Brain microvascular endothelial cell (primary cell): ENCODE results near the gene PRKACG.

Experiments
- DNase-seq: peaks from one replicate; pipeline ENCODE4 v3.0.0-alpha.2; 2020
- H3K27ac ChIP-seq: fragments of 250-450 bp; sonication (Bioruptor Pico); 2 replicates; pipeline ENCODE4 v1.5.1; 2020; ENCODE audit warnings: mild to moderate bottlenecking, moderate library complexity
- H3K27me3 ChIP-seq: fragments of 250-450 bp; sonication (Bioruptor Pico); replicated peaks from 2 replicates; pipeline ENCODE4 v1.5.1; 2020; ENCODE audit warnings: mild to moderate bottlenecking
- H3K36me3 ChIP-seq: fragments of 250-450 bp; sonication (Bioruptor Pico); replicated peaks from 2 replicates; pipeline ENCODE4 v1.5.1; 2020; ENCODE audit warnings: mild to moderate bottlenecking
- H3K4me3 ChIP-seq: 2 replicates; pipeline ENCODE4 v1.5.1; 2011; ENCODE audit warnings: low read depth, mild to moderate bottlenecking, control low read depth, low read length, moderate library complexity
- in situ Hi-C: cut with HindIII; loops from 2 replicates; pipeline ENCODE4 v1.10.0; 2017; ENCODE audit warnings: low sequenced_read_pairs, low pct_ligation_motif_present
- TF ChIP-seq, protein P1 (sequence below): IDR thresholded peaks from 2 replicates; pipeline ENCODE4 v1.5.1; 2011; ENCODE audit warnings: low read depth, mild to moderate bottlenecking, moderate library complexity, low read length, control low read depth, inconsistent platforms; ENCODE audit errors: missing control alignments

The PRKACG gene

DNA sequence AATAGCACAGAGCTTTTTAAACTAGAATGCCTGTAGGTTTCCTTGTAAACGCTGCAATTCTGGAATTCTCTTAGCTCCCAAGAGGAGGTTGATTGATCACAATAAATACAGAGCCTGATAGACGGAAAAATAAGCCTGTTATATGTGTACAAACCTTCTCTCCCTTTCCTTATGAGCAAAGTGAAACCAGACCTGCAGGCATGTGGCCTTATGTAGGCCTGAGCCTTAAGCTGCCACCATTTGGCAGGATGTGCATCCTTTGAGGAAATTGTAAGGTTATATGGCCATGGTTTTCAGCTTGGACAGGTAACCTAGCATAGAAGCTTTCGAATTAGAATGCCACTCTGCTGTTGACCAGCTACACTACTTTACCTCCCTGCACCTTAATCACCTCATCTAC is 49.1 kb downstream of the PRKACG start:
- TF ChIP-seq, protein P1, sequence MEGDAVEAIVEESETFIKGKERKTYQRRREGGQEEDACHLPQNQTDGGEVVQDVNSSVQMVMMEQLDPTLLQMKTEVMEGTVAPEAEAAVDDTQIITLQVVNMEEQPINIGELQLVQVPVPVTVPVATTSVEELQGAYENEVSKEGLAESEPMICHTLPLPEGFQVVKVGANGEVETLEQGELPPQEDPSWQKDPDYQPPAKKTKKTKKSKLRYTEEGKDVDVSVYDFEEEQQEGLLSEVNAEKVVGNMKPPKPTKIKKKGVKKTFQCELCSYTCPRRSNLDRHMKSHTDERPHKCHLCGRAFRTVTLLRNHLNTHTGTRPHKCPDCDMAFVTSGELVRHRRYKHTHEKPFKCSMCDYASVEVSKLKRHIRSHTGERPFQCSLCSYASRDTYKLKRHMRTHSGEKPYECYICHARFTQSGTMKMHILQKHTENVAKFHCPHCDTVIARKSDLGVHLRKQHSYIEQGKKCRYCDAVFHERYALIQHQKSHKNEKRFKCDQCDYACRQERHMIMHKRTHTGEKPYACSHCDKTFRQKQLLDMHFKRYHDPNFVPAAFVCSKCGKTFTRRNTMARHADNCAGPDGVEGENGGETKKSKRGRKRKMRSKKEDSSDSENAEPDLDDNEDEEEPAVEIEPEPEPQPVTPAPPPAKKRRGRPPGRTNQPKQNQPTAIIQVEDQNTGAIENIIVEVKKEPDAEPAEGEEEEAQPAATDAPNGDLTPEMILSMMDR, result no peak
- DNase-seq, result no peak
- H3K36me3 ChIP-seq, result no peaks in the 10 kb centered on the region
- in situ Hi-C loops, result no loop called here
- no peaks in the 10 kb centered on the region for H3K27me3 ChIP-seq
- H3K4me3 ChIP-seq, result no peak overlapping the region
- H3K27ac ChIP-seq, result no peak overlapping the region

DNA sequence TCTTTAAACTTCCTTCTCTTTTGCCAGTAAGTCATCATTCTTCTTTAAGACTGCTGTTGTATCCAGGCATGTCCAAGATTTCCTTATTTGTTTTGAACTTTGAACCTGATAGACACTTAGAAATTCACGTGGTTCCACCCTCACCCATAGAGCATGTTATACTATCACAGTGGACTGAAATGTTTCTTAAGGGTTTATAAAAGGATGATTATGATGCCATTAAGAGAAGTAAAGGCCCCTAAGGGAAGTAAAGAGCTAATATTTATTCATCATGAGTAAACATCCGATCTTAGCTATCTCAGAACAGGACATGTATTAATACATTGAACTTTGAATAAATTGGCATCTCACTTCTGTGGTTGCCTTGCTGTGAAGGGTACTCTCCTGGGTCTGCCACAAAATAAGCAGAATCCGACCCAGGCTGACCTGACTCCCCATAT is 49.8 kb downstream of the PRKACG start:
- in situ Hi-C loops, result no loop called here
- Histone ChIP-seq H3K4me3 (no peak overlapping the region), H3K27ac (no peak overlapping the region)

DNA sequence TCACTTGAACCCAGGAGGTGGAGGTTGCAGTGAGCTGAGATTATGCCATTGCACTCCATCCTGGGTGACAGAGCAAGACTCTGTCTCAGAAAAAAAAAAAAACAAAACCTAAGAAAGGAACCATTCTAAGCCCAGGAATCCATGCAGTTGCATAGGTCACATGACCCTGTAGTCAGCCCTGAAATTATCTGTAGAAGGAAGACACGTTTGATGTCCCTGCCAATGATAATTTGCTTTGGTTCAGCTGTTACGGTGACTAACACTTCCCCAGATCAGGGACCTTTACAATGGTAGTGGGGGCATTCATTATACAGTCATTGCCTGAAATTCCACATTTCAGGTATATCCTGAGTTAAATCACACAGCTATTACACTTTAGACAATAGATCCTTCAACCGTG is 50.5 kb downstream of the PRKACG start:
- DNase-seq, result no peak
- TF ChIP-seq, protein P1, result no peak
- Histone ChIP-seq H3K4me3 (no peak overlapping the region), H3K27me3 (no peaks in the 10 kb centered on the region), H3K36me3 (no peaks in the 10 kb centered on the region), H3K27ac (no peak overlapping the region)
- in situ Hi-C loops, result no loop called here

More for the DNA sequence above, 49.8 kb downstream of the PRKACG start:
- no peaks in the 10 kb centered on the region for H3K27me3 ChIP-seq
- DNase-seq, result no peak
- H3K36me3 ChIP-seq, result no peaks in the 10 kb centered on the region
- TF ChIP-seq, protein P1, result no peak
